Activated gamma-delta T cell (primary cell): ENCODE results near the gene CCDC122.

Experiments
- DNase-seq: peaks from one replicate; lab custom pipeline; 2025; lab: John Stamatoyannopoulos, UW
- total RNA-seq, 2 donors: gene quantifications; one replicate each; lab custom pipeline; 2026; lab: John Stamatoyannopoulos, UW

Gene CCDC122
- total RNA-seq, result 3.3 to 3.4 reads per million in 2 donors

DNA sequence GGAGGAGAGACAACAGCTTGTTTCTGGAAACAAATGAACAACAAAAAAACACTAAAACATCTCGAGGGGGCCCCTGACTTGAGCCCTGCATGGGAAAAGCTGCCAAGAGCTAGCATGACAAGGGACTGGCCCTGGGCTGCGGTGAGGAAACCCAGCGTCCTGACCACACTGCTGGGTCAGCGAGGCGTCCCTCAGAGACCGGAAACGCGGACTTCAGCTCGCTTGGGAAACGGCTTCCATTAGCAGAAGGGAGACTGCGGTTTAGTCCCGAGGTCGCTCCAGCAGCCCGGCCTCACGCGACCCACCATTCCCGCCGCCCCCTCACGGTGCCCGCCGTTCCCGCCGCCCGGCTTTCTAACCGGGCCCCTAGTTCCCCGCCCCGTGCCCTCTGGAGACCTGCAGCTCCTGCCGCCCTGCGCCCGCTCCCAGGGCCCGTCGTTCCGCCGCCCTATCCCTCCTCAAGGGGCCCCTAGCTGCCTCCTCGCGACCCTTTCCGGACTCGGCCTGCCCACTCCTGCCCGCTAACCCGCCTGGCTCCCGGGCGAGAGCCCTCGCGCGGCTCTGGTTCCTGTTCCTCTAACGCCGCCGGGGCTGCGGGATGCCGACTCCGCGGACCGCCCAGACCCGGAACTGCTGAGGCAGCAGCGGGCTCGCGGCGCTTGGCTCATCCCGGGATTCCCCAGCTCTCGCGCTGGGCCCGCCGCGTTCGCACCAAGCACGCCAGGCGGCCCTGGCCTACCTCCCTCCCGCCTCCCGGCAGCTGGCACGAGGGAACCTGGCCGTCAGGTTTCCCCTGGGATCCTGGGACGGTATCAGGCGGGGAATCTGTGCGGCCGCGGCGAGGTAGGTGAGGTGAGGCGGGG is at the start of gene CCDC122:
TSS of gene CCDC122 (minus strand) at position 849 of the 863 bp plus-strand sequence. CDS start 10,364 bp downstream, outside the sequence.
- DNase-seq, result peak; percentile 67

DNA sequence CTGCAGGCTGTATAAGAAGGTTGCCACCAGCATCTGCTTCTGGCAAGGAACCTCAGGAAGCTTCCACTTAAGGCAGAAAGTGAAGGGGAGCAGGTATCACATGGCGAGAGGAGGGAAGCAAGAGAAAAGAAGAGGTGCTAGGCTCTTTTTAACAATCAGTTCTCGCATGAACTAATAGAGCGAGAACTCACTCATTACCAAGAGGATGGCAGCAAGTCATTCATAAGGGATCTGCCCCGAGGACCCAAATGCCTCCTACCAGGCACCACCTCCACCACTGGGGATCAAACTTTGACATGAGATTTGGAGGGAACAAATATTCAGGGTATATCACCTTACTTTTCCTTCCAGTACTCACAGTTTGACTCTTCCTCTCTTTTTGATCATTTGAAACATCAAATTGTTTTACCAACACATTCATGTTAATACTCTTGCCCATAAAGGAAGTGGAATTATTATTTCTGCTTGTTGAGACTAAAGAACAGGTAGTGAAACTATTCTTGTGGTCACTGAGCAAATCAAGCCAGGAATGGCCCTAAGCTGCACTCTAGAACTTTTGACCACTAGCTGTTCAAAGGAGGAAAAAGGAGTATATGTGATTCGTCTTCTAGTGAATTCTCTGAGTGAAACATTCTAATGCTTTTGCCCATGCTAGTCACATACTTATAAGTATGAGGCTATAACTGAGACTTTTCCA is 45.2 kb upstream of the CCDC122 start:
- no peak for DNase-seq

DNA sequence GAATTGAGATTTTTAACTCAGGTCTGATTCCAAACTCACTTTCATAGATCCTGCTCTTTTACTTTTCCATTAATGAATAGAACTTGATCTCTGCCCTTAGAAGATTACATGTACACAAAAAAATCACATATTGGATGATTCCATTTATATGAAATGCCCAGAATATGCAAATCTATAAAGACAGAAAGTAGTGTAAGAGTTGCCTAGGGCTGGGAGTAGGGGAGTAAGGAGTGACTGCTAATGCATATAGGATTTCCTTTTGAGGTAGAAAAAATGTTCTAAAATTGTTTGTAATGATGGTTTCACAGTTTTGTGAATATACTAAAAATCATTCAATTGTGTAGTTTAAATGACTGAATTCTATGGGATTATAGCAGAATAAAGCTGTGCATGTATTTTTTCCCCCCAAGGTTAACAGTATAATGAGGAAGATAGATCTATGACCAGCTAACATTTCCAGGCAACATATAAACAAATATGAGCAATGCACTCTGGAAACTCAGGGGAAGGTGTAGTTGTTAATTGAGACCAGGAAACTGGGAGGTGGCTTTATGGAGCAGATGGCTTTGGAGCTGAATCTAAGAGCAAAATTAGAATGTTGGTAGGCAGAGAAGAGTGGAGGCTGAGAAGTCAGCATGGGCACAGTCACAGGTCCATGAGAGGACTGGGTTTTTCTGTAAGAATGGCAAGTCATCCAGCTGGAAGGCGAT is 41.6 kb upstream of the CCDC122 start:
- no peak for DNase-seq

DNA sequence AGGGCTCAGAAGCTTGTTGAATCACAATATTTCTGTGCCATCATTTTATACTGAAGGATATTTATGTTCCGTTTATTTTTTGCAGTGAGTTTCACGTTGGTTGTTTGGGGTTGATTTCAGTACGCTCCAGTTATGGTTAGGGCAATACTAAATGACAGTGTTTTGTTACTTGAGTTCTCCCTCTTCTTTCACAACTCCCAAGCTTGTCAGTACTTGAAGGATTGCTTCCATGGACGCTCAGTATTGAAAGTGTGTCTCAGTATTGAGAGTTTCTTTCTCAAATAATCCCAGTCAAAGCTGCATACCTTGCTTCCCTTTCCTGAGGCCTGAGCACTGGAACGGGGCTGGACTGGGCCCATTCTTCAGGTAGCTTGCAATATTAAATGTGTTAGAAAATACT is 39.1 kb upstream of the CCDC122 start:
- DNase-seq, result no peak

DNA sequence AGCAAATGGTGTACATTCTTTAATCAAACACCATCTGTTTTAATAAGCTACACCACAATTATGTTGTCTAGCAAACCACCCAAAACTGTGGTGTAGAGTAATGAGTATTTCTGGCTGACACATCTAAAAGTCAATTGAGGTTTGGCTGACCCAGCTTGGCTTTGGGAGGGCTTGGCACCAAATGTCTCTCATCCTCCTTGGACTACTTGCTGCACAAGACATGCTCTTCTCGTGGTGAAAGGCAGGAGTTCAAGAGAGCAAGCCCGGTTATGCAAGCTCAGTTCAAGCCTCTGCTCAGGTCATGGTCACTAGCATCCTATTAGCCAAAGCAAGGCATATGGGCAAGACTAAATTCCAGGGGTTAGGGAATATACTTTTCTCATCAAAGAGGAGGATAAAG is 37.3 kb upstream of the CCDC122 start:
- no peak for DNase-seq

DNA sequence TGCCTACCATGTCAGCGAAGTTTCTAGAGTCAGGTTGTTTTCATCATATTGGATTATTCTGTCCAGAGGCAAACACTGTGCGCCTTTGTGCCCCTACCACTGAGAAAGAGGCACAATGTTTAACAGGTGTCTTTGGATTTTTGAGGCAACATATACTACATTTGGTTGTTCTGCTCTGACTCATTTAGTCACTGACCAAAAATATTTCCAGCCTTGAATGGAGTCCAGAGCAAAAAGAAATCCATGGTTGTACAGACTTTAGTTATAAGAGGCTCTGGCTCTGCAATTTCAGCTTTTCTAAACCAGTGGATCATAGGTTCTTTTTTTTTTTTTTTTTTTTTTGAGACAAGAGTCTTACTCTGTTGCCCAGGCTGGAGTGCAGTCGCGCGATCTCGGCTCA is 35.9 kb upstream of the CCDC122 start:
- DNase-seq, result no peak

DNA sequence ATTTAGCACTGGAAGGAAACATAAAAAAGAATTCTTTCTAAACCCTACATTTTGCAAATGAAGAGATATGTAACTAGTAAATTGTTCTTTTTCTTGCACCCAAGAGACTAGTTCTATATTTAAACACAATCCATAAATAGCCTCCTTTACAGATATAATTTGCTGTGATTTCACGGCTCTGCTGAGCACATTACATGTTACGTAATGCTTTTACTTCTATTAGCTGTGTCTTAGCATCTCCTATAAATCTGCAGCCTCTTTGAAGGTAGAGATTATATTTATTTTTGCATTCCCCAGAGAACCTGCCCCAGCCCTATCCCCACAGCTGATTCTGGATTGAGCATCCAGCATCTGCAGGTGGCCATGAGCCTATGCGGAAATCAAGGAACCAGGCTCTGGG is 32.3 kb upstream of the CCDC122 start:
- no peak for DNase-seq

DNA sequence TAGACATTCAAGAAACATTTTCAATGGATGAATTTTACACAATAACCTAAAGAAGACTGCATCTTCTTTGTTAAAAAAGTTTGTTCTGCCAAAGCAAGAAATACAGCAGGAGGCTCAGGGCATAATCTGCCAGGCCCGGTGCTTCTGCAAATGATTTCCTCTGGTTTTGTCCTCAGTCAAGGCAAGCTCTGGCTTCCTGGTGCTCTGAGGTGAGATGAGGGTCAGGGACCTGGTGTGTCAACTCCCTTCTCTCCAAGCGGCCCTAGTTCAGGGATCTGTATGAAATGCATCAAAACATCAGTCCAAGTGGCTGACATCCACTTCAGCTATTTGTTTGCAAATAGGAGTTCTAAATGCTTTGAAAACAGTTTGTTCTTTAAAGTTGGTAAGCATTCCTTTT is 31.7 kb upstream of the CCDC122 start:
- DNase-seq, result no peak

DNA sequence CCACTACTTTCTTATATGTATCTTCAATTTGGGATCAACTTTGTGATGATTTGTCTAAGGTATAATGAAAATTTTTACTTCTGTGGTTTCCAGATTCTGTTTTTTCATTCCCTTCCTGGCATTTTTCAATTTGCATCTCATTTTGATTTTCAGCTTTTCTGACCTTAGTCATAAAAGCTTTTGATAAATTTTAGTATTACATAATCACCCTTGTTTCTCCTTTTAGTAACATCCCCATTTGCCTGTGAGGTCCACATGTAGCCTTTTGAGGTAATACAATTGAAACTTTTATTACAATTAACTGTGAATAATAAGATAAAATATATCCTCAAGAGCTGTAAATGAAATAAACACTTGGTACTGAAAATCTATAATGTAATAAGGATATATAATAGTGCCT is 31.3 kb upstream of the CCDC122 start:
- DNase-seq, result no peak

DNA sequence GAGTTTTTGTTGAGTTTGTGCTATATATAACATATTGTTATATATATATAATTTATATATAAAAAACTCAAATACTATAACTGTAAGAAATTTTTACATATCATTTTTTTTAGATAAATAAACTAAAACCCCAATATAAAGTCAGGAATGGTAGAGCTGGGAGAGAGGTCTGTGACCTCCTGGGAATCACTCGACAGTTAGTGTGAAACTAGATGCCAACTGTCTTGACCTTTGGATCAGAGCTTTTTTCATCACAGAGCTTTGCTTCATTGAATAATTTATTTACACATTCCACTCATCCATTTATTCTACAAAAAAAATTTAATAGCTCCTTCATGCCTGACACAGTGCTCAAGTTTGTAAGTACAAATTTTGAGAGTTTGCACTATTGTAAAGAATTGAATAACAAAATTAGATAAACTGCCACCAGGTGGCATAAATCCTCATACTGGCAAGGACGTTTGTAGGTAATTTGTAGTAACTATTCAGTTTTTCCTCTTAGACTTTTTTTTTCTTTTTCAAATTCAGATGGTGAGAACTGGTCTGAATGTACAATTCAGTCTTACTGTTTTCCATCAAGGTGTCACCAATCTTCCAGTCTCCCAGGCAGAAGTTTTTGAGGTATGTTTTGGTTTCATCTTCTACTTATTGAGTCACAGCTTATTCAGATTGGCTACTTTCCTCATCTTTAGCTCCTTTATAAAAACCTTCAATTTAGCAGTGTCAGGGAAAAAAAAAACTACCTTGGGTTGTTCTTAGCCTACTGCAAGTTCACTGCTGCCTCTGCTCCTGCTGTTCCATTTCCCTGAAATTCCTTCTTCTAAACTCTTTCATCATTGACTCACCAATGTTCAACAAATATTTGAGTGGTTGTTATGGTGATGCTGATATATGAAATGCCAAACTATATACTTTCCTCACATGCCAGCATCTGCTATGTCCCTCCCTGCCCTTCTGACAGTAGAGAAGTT is 28.9 kb upstream of the CCDC122 start:
- DNase-seq, result no peak

DNA sequence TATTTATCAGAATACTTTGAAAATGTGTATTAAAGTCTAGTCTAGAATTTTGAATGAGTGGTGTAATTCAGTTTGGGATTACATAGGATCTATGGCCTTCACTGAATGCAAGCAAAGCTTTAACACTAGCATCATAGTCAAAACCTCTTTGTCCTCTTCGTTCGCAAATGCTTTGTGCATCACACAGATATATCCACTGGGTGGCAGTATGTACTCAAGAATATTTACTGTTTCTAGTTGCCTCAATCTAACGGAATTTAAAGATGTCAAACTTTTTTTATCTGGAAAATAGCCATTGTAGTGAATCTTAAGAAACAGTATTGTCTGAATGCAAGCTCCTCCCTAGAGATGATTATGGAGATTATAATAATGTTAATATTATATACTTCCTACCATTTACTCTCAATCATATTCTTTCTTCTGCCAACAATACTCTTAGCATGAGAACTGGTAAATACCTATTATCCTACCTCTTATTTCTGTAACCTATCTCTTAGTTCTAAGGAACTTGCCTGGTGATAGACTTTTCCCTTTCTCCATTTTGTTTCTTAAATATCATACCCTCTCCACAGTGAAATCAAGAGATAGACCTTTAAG is 26.0 kb upstream of the CCDC122 start:
- no peak for DNase-seq

DNA sequence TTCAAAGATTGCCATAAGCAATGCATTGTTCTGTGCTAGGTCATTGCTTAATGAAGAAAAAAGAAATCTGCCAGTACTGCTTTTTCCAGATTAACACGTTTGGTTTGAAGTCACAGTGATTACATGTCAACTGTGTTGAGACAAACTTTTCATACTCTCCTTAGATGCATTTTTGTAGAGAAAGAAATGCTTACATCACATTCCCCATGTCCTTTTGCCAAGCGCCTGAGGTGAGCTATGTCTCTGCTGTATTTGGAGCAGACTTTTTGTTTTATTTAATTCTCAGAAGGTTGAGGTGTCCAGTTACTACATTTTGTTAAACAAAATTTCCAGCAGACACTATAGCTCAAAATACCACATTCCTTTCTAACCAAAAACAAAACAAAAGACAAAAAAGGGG is 16.4 kb upstream of the CCDC122 start:
- DNase-seq, result no peak

DNA sequence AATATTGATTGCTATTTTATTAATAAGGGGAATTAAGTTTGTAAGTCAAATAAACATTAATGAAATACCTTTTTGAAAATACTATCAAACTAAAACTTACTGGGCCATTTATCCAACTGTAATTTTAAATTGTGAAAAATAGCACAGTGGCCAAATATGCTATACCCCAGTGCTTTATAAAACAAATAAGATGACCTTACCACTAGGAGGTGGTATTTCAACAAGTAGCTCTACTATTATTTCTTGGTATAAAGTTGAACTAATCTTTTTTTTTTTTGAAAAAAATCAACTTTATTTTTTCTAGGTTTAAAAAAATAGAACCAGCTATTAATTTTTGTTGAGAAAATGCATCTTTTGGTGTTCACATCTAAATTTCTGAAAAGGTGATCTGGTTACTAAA is 14.9 kb upstream of the CCDC122 start:
- DNase-seq, result no peak

DNA sequence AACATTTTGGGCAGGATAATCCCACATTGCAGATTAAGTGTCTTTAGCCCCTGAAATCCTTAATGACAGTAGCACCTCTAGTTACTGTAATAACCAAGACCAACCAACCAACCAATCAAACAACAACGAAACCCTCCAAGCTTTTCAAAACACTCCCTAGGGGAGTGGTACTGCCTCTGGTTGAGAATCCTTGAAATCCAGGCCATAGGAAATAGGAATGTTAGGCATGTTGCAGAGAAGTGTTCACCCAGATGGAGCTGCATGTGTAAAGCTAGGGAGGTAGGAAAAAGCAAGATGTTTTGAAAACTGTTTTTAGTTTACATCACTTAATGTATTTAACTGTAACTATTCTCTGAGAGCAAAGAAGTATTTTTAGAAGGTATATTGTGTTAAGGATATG is 4.7 kb upstream of the CCDC122 start:
- DNase-seq, result no peak

DNA sequence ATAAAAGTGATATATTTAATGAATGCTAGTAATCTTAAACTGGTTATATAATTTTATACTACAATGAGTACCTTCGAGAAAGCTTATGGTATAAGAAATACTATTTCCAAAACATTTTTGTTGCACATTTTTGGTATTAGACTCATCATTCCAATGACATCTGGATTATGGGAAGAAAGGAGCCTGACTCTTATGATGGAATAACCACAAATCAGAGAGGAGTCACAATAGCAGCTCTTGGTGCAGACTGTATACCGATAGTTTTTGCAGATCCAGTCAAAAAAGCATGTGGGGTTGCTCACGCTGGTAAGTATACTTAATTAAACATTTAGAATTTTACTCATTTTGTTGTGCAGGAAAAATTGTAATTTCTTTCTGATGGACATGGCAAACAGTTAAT is 4.1 kb upstream of the CCDC122 start:
- no peak for DNase-seq

DNA sequence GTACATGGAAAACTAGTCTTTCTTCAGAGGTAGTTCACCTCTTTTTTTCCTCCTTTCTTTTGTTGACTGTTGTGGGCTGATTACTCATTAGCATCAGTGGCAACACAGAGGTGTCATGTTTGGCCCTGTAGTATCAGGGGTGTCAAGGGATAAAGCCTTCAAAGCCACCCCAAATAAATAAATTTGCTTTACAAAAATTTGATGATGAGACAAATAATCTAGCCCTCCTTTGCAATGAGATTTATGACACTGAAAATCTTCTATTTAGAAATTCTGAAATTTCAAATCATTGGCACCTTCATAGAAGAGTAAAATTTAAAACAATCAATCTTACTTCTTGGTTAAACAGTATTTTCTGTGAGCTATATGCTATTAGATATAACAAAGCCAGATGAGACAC is 2.0 kb upstream of the CCDC122 start:
- no peak for DNase-seq

DNA sequence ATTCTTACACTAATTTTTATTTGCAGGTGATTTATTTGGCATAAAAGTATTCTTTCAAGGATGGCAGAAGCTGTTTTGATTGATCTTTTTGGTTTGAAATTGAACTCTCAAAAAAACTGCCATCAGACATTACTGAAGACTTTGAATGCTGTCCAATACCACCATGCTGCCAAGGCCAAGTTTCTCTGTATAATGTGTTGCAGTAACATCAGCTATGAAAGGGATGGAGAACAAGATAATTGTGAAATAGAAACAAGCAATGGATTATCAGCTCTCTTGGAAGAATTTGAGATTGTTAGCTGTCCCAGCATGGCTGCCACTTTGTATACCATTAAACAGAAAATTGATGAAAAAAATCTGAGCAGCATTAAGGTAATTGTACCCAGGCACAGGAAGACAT is 1.4 kb upstream of the CCDC122 start:
- no peak for DNase-seq

DNA sequence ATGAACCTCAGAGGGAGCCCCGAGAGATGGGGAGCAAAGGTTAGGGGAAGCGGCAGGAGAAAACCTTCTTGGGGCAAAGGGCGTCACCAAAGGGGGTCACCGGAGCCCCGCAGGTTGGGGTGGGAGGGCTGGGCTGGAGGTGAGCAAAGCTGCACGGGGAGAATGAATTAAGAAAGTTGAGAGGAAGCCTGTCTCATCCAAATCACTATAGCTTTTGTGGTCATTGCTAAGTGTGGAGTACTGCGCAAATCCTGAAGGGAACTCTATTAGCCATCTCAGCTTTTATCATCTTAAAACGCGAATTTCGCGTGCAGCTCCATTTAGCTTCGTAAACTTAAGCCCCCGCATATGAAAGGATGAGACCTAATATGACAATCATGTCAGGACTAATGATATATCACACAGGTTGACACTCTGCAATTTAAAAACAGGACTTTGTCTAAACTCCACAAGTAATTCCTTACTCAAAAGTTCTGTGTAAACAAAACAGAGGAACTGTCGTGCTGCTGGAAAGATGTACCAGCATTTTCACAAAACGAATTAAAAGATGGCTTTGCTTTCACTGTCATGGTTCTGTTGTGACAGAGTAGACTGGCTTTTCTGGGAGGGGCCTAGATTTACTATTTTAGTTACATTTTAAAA is 795 bp upstream of the CCDC122 start:
- no peak for DNase-seq

DNA sequence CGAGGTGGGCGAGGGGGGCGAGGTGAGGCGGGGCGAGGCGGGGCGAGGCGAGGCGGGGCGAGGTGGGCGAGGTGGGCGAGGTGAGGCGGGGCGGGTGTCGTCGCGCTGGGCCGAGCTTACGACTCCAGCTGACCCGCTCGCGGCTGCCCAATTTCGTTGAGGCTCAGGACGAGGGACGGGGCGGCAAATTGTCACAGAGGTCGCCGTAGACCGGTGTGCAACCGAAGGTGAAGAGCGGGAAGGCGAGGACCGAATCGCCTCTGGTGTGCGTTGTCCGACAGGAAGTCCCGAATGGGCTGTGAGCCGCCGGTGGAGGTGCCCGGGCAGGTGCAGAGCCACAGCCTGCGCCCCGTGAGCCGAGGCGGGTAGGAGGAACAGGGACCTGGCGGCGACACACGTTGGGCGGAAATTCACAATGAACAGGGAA is 228 bp upstream of the CCDC122 start, which contains the start of gene LACC1:
TSS of gene LACC1 (plus strand) at position 150 of the 427 bp plus-strand sequence. CDS start 1,082 bp downstream, outside the sequence.
- DNase-seq, result peak; percentile 25

DNA sequence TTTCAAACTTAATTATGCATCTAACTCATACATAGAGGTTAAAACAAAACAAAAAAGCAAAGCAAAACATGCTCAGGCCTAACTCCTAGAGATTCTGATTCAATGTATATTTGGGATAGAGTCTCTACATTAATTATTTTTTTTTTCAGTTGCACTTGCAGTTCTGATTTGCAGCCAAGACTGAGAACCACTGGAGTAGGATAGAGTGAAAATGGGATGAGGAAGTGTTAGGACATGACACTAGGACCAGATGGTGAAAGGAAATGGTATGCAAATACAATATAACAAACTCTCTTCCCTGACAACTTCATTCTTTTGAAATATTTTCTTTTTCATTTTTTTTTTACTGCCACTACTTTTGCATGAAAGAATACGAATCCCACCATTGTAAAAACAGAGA is 1.8 kb downstream of the CCDC122 start:
- DNase-seq, result no peak
